HG03565 (cell line): ENCODE data around the gene A2M.

Source experiments
- ATAC-seq: cut with Tn5 transposase; IDR thresholded peaks from one replicate; pipeline ENCODE4 v1.9.1; 2021; ENCODE audit warnings: mild to moderate bottlenecking, moderate library complexity; ENCODE audit not compliant: unreplicated experiment

A2M gene

GRCh38 chr12:9040484-9041186 is 75.1 kb downstream of the A2M start:
- ATAC-seq, result no peak

- ATAC-seq, result no peak
These were observed 76.2 kb downstream of the A2M start for GRCh38 chr12:9039397-9039977.

GRCh38 chr12:9037431-9037830 is 78.3 kb downstream of the A2M start:
- no peak for ATAC-seq

GRCh38 chr12:9036227-9036626 is 79.5 kb downstream of the A2M start:
- ATAC-seq, result no peak

GRCh38 chr12:9034095-9034494 is 81.6 kb downstream of the A2M start:
- ATAC-seq, result no peak

GRCh38 chr12:9033265-9033887 is 82.3 kb downstream of the A2M start:
- no peak for ATAC-seq

GRCh38 chr12:9032202-9032964 is 83.3 kb downstream of the A2M start:
- no peak for ATAC-seq

GRCh38 chr12:9030776-9031175 is 84.9 kb downstream of the A2M start:
- no peak for ATAC-seq

GRCh38 chr12:9027161-9028059 is 88.3 kb downstream of the A2M start:
- ATAC-seq, result no peak

- no peak for ATAC-seq
These were observed 91.2 kb downstream of the A2M start for GRCh38 chr12:9024512-9024911.

GRCh38 chr12:9022592-9022991 is 93.1 kb downstream of the A2M start:
- no peak for ATAC-seq
